ENCODE results near the gene IL36B.

IL36B gene

DNA sequence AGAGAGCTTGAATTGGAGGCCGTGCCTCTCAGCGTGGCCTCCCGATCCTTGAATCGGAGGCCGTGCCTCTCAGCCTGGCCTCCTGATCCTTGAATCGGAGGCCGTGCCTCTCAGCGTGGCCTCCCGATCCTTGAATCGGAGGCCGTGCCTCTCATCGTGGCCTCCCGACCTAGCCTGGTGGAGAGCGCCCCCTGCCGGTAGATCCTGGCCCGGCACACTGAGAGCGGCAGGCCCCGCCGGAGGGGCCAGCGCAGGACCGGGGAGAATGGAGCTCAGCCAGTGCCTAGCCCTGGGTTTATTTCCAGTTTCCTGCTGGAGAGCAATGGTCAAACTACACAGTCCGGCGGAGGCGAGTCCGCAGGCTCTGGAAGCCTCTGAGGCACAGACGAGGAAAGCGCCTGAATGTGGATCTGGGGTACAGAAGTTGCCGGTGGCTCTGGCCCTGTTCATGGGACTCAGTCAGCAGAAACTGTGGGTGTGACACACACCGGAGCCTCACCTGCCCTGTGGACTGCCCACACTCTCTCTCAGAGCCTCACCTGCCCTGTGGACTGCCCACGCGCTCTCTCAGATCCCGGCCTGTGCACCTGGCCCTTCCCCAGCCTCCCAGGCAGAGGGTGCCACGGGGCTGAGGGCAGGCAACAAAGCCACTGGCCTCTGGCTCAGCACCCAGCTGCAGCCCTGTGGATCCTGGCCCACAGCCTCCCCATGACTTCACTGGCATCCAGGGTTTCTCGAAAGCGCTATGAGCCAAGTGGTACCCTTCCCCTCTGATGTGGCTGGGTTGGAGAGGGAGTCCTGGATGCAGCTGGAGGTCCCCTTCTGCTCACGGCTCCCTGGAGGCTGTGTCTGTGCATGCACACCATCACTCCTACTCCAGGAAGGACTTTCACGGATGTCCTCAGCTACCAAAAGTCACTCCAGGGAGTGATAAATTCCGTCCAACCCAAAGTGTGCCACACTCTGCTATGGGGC, 1.5 kb downstream of the IL36B start:
- DNase-seq: no peak

DNA sequence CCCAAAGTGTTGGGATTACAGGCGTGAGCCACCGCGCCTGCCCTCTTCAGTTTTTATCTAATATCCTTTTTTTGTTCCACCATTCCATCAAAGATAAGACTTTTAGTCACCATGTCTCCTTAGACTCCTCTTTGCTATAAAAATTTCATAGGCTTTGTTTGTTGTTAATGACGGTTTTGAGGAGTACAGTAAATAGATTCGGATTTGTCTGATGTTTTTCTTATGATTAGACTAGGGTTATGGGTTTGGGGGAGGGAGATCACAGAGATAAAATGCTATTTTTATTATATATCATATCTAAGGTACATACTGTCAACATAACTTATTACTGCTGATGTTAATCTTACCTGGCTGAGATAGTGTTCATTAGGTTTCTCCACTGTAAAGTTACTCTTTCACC, 6.2 kb downstream of the IL36B start:
- DNase-seq: no peak

DNA sequence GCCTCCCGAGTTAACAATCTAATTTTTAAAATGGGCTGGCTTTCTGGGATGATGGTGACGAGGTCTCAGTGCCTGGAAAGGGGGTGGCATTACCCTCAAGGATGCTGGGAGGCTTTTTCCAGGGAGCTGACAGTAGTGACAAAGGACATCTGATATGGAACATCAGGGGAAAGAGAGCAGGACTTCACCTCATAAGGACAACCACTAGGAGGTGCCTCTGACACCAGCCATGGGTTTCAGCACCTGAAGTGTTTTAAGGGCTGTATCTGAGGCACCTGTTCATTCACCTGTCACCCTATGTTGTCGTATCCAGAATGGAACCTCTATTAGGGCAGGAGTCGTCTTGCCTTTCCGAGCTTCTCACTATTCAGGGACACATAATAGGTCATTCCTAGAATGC, 10.8 kb downstream of the IL36B start:
- no peak for DNase-seq

DNA sequence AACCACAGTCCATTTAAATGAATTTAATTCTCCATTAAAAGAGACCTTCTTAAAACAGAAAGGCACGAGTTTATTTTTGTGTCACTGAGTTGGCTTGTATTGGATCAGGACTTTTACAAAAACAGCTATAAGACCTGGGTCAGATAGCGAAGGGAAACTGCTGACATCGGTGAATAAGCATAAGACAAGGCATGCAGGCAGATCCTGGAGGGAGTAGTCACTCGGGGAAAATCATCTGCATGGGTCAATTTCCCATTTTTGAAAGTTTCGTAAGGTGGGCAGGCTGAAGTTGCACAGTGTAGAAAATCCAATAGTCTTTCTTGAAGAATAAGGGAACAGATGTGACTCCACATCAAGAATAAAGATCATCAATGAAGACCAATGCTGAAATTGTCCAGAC, 12.9 kb downstream of the IL36B start:
- no peak for DNase-seq

DNA sequence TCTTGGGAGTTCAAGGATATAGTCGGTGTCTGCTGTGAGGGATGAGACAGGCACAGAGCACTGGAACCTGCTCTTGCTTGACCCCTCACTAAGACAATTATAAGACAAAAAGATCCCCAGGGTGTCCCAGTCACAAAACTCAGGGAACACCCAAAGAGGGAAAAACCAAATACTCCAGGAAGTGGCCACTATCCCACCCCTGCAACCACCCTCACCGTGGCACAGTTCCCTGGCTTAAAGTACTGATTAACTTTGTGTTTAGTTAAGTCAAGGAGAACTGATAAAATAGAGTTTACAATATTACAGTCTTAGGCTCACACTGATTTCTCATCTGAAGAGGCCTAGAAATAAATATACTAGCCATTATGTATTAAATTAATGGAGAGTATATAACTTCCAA, 13.5 kb downstream of the IL36B start:
- no peak for DNase-seq

DNA sequence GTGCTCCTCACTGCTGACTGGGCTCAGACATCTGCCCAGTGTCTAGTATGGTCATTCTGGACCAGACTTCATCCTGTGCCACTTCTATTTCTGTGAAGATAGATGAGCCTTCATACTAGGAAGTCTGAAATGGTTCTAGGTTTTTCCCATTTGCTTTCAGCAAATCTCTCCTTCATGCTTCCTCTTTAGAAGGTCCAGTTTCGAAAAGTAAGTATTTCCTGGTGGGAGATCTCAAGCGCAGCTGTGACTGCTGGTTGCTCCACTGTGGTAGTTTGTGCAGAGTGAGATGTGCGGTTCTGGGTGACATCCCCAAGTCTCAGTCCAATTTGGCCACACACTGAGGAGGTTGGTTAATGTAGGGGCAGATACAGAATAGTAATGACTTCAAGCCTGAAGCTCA, 14.4 kb downstream of the IL36B start:
- DNase-seq: no peak

DNA sequence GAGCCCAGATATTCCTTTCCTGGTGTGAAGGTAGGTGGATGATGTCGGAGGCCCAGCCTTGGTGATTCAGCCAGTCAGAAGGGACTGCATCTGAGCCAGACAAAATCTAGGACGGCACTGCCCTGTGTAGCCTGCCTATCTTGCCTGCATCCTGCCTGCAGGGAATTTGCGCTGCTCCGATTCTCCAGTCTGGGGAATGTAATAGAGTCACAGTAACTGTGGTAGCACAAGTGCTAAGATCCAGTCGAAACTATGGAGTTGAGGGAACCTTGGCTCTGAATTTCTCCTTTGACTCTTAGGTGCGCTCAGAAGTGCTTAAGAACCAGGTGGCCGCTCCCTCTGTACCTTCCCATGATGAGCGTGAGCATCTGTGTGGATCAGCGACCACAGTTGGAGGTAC, 15.9 kb downstream of the IL36B start:
- DNase-seq: no peak

DNA sequence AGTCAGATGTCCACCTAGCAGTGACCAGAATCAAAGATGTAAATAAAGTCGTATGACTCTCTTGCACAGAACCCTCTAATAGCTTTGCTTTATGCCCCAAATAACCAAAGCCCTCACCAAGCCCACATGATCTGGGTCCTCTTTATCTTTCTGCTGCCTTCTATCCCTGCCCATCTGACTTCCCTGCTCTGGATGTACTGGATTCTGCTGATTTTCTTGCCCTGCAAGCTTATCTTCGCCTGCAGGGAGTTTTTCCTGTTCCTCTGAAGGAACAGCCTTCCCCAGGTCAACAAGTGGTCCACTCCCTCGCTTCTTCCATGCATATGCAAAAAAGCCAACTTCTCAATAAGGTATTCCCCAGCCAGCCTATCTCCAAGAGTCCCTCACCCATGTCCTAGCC, 18.7 kb downstream of the IL36B start:
- DNase-seq: no peak

DNA sequence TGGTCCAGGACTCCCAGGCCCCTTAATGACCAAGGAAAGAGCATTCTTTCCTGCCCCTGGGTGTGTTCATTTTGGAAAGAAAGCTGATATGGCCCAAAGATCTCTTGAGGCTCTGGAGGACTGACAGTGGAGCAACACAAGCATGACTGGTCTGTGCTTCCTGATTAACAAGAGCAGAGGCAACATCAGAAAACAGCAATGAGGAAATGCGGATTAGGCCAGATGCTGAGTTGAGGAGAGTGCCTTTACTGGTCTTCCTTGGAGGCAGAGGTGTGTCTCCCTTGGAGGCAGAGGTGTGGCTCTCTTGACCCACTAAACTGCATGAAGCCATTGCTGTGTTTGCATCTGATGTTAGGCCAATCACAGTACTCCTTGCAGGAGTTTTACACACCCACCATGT, 19.9 kb downstream of the IL36B start:
- DNase-seq: no peak

DNA sequence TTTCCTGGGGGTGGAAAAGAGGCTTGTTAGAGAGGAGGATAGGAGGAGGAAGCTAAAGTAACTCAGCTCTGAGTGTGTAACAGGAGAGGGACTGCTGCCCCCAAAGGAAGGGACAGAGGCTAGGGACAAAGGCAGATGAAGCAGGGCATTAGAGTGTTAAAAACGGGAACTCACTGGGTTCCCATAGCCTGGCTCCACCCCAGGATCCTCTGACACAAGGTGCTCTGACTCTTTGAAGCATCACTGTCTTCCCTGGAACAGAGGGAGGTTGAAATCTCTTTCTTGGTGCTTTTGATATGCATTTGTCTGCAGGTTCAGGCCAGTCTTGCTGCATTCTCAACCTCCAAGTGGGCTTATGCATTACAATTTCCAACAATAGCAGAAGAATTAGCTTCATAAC, 24.6 kb downstream of the IL36B start:
- no peak for DNase-seq

DNA sequence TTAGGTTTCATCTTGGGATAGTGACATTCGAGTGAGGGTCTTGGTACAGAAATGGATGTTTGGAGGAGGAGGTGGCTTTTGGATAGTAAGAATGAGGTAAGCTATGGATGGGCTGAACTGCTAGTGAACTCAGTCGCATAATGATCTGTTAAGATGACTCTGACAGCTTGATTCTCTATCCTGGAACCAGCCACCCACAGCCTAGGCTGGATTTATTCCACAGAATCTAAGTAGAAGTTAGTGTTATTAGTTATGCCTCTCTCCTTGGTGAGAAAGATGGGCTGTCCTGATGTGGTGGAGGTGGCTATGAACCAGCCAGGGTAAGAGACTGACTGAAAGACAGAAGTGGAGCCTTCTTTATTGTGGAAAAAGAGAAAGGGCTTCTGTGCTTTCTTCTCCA, 25.0 kb downstream of the IL36B start:
- no peak for DNase-seq

DNA sequence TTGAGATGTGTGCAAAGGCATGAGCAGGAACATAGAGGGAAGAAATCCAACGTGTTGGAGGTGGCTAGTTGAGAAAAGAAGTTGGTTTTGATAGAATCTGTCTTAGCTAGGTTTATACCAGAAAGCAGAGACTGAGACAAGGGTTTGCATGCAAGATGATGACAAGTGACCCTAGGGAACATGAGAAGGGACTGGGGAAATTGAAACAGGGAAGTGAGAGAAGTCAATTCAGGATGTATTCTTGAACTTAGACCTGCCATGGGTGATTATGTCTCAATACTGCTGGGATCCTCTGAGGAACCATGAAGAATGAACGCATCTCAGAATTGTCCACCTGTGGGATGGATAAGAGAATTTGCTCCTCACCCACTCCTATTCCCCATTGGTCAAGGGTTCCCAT, 26.9 kb downstream of the IL36B start:
- DNase-seq: no peak

DNA sequence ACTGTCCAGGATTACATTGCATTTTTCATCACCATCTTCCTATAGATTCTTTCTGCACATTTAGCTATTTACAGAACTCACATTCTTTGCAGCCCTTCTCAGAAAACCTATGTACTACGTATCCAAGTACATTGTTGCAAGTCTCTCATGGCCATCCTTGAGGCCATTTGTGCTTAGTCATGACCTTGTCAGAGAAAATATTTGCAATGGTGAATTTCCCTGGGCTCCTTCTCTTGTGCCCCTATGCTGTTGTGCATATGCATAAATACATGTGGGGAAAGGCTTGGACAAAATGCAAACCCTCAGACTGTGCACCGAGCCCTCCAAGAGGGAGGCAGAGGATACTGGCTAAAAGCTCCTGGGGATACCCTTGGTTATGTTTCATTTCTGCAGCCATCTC, 27.9 kb downstream of the IL36B start:
- no peak for DNase-seq

DNA sequence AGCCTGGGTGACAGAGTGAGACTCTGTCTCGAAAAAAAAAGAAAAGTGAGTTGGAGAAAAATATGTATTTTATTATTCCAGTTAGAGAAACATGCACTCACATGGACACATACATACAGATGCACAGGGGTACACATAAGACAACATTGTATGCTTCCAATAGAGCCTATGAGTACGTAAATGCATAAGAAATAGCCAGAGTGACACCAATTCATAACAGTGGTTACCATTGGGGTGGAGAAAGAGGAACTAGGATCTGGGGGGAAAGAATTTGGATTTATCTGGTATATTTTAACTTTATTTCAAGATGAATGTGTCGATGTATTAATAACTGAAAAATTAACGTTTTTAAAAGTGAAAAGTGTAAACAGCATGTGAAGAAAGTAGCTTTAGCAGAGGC, 31.4 kb downstream of the IL36B start:
- DNase-seq: no peak

DNA sequence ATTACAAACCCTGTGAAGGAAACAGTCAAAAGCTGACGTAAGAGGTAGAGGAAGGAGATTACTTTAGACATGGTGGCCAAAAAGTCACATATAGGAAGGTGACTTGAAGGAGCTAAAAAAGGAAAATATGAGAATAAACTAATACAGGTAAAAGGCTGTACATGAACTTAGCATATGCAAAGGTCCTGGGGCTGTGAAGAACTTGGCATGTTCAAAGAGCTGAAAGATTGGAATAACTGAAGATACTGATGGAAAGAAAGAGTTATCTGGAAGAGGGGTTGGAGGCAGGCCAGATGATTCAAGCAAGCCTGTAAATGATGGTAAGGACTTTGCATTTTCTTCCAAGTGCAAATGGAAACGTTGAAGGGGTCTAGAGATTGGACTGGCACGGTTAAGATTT, 34.2 kb downstream of the IL36B start:
- DNase-seq: no peak

DNA sequence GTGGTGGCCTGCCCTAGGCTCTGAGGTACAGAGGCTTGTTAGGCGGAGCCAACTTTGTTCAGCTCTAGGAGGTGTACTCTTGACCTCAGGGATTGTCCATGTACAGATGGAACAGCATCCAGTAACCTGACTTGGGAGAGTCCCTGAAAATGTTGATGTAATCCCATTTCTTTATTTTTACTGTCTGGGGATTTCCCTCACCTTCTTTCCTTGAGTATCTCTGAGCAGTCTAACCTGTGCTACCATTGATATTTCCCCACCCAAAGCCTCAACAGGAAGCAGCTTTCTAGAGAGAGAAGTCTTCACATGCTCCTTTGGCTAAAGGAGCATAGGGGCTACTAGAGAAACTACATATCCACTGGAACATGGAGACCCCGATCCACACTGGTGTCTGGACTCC, 37.0 kb downstream of the IL36B start:
- DNase-seq: no peak

DNA sequence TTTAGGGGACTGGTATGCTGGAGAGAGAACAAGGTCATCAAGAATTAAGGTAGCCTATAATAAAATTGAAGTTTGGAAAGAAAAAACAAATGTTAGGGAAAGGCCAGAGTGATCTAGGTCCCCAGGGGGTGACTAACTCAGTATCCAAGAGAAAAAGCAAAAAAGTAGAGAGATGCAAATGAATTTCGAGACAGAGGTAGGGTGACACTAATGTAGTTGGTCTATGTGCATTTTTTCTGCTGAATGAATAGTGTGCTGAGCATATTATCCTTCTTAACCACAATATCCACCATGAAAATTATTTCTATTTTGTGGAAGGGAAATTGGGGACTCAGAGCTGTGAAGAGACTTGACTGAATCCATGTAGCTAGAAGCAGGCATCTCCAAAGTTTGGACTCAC, 37.6 kb downstream of the IL36B start:
- no peak for DNase-seq

DNA sequence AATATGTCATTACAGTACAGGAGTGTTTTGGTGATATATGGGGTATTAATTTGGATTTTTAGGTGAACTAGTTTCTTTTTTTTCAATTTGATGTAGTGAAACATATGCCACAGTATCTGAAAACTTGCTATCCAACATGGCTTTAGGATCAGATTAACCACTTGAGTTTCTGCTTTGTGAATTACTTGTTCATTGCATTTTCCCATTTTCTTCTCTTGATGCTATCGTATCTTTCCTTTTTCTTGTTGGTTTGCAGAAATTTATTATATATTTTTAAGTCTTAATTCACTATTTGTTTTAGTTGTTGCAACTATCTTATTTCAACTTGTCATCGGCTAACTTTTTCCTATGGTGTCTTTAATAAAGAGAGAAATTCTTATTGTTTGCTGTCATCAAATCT, 38.6 kb downstream of the IL36B start:
- DNase-seq: no peak

DNA sequence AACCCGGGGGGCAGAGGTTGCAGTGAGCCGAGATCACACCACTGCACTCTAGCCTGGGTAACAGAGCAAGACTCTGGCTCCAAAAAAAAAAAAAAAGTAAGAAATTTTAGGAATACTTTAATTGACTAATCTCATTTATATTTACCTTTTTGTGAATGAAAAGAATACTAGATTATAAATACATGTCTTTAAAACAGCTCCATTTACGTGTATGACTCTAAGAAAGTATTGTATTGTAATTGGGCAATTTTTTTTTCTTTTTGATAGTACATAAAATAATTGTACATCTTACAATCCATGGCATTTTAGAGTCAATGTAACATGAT, 39.4 kb downstream of the IL36B start:
- DNase-seq: no peak

DNA sequence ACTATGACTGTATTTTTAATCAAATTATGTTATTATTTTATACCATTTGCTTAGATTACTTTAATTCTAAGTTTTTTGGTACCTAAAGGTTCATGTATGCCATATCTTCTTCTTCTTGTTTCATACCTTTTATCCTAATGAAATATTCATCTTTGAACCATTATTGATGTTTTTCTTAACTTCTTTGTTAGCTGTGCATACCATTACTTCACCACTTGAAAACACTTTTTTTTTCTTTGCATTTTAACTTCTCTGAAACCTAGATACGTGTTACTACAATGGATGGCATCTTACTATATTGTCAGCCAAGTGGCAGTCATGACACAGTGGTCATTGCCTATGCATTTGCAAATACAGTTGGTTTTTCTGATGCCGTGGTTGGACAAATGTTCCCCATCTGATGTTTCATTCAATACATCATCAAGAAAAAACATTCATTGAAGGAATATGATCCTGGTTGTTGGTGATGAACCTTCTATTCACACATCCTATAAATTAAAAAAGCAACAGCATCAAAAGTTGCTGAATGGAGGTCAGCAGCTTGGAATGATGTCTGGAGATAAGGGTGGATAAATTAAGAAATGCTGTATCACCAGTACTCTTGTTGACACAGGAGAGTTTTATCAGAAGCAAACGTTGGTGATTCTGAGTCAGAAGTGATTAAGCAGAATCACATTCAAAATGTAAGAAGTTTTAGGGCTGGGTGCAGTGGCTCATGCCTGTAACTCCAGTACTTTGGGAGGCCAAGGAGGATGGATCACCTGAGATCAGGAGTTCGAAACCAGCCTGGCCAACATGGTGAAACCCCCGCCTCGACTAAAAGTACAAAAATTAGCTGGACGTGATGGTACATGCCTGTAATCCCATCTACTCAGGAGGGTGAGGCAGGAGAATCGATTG, 40.0 kb downstream of the IL36B start:
- DNase-seq: no peak

DNA sequence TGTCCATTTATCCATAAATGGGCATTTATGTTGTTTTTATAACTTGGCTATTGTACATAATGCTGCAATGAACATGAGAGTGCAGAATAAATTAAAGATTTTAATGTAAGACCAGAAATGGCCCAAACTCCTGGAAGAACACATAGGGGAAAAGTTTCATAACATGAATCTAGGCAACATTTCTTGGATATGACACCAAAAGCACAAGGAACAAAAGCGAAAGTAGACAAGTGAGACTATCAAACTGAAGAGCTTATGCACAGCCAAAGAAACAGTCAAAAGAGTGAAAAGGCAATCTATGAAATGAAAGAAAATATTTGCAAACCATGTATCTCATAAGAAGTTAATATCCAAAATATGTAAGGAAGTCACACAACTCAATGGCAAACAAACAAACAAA, 41.6 kb downstream of the IL36B start:
- no peak for DNase-seq

DNA sequence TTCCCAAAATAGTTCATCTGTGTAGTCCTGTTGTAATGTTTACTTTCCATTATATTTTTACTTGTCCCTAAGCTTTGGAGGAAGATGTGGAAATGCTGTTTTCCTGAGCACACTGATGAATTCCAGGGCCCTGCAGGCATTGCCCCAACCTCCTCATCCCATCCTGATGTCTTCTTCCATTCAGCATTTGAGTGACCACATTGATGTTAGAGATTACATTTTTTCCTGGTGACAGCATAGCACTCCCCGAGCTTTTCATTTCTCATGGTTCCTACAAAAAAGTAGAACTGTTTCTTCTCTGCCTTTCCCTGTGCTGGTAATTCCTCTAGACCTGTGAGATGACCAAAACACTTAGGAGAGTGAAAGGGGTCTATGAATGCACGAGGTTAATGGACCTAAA, 42.6 kb downstream of the IL36B start:
- no peak for DNase-seq

DNA sequence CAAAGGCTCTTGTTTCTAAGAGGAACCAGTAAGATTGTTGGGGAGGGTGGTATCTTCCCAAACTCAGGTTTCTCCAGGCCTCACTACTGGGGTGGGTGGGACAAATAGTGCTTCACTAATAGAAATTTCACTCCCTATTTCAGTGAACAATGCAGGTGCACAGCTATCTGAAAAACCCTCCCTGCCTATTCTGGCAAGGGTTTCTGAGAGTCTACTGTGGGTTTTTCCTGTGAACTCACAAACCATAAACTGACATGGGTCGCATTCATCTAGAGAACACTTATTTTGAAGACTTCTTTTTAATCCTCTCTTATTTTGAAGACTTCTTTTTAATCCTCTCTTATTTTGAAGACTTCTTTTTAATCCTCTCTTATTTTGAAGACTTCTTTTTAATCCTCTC, 43.0 kb downstream of the IL36B start:
- DNase-seq: no peak

DNA sequence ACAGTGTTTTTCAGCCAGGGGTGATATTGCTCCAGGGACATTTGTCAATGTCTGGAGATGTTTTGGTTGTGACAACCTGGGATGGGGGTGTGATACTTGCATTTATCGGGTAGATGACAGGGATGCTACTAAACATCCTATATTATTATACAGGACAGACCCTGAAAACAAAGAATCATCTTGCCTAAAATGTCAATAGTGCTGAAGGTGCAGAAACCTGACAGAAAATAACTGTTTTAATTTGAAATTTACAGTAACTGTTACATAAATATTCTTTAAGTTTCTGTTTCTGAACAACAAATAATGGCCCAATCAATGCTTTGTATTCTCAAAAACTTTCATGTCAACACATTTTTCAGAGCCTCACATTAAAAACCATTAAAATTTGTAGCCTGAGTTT, 45.4 kb downstream of the IL36B start:
- DNase-seq: no peak
